Kidney (tissue), 14 donors: ENCODE data around the gene ADGRL3. TPM values are rescaled to one million over a fixed set of nuclear protein-coding genes. Genes with fewer than 3 reads are reported as not detected.
"Not testable (repeated sequence)": the region's sequence is repeated elsewhere in the genome, so short reads cannot be mapped to it uniquely, and the experiment has no call there.

ENCODE experiments used
- DNase-seq, 5 donors: peaks; one replicate each; pipeline ENCODE4 v3.0.0-alpha.2; 2013 to 2020
- FAIRE-seq: peaks from 2 replicates; lab custom pipeline; 2012; peaks lifted over from hg19 to GRCh38; lab: Jason Lieb, UNC
- H3K27ac ChIP-seq, 2 donors: one replicate each; pipeline ENCODE4 v1.7.0; 2013; ENCODE audit warnings: low read depth in 2 of 2, low read length in 2 of 2, inconsistent platforms in 1 of 2
- H3K27me3 ChIP-seq: one replicate; pipeline ENCODE4 v1.7.1; 2013; ENCODE audit warnings: low read length, inconsistent platforms; ENCODE audit not compliant: control insufficient read depth, insufficient read depth
- H3K36me3 ChIP-seq, 3 donors: one replicate each; pipeline versions ENCODE4 v1.7.0 to v1.7.1; 2013; ENCODE audit warnings: low read length in 3 of 3, control low read depth in 1 of 3, inconsistent platforms in 1 of 3; ENCODE audit not compliant: insufficient read depth in 3 of 3, control insufficient read depth in 2 of 3
- H3K4me1 ChIP-seq, 3 donors: one replicate each; pipeline versions ENCODE4 v1.7.0 to v1.7.1; 2013; ENCODE audit warnings: low read length in 3 of 3, inconsistent platforms in 1 of 3, low read depth in 1 of 3; ENCODE audit not compliant: control insufficient read depth in 2 of 3, insufficient read depth in 2 of 3
- H3K4me3 ChIP-seq, 3 donors: one replicate each; pipeline versions ENCODE4 v1.7.0 to v1.8.1; 2013; ENCODE audit warnings: low read length in 3 of 3, control low read depth in 1 of 3, inconsistent platforms in 1 of 3
- H3K9ac ChIP-seq, 3 donors: one replicate each; pipeline versions ENCODE4 v1.7.0 to v1.7.1; 2013; ENCODE audit warnings: low read length in 3 of 3, control low read depth in 1 of 3, inconsistent platforms in 1 of 3
- H3K9me3 ChIP-seq, 3 donors: one replicate each; pipeline versions ENCODE4 v1.7.0 to v1.7.1; 2013; ENCODE audit warnings: low read length in 3 of 3, control low read depth in 1 of 3, inconsistent platforms in 1 of 3; ENCODE audit not compliant: control insufficient read depth in 2 of 3, insufficient read depth in 1 of 3
- CTCF ChIP-seq: IDR thresholded peaks from 3 replicates; pipeline ENCODE4 v1.5.1; 2012; ENCODE audit warnings: mild to moderate bottlenecking, moderate library complexity, borderline replicate concordance; ENCODE audit not compliant: insufficient read depth; ENCODE audit errors: extremely low read depth
- intact Hi-C: fragments of 100-400 bp; cut with DNase I; formaldehyde crosslinking; loops from one replicate; pipeline ENCODE4 v1.11.1; 2022
- polyA plus RNA-seq: library from polyadenylated mRNA; stranded (reverse); fragments of 350-450 nt; fragmentation: Illumina TruSeq; extraction: RNeasy Lipid Tissue Mini Kit (QIAGEN cat#74804); gene quantifications from one replicate; pipeline ENCODE4 v1.2.3, GENCODE V29; 2014; ENCODE audit warnings: low read depth, low replicate concordance; ENCODE audit not compliant: insufficient read depth
- total RNA-seq: library from RNA; stranded (reverse); fragmentation: NEBNext Ultra II Directional; extraction: Animal tissue kit (Norgen Biotek cat#: 25700); gene quantifications from one replicate; pipeline ENCODE4 v1.2.1, GENCODE V29; 2021
- donor health status: control.
- donor health status: control.
- donor health status: control.
- donor health status: control.
- donor health status: control.
- donor health status: DM: yes; HTN: yes; CAD: no.
- donor health status: Normal renal cell carcinoma (clear cell type).

The ADGRL3 gene
- total and polyA plus RNA-seq, 2 donors from 2014 or later, result 1.3 to 8.9 TPM

- peak in 2 of 5 donors; percentile 32 to 54 for DNase-seq
- no peak for TF ChIP-seq CTCF
- Histone ChIP-seq H3K9ac (no peak overlapping the region), H3K36me3 (no peaks in the 10 kb centered on the region), H3K4me3 (no peak overlapping the region), H3K27me3 (no peaks in the 10 kb centered on the region), H3K27ac (no peak overlapping the region), H3K4me1 (peaks cover 0 to 7% (median 0%) of the 10 kb centered on the region in 3 donors), H3K9me3 (no peaks in the 10 kb centered on the region)
- intact Hi-C loops, result no loop called here
- FAIRE-seq, result no peak
Observed at GRCh38 chr4:61204353-61205060, 4.4 kb downstream of the ADGRL3 start.

GRCh38 chr4:61205066-61205465 is 4.9 kb downstream of the ADGRL3 start:
- TF ChIP-seq CTCF, result no peak
- FAIRE-seq (no peak), DNase-seq (no peak)
- H3K9ac ChIP-seq, result no peak overlapping the region
- no peak overlapping the region for H3K27ac ChIP-seq
- intact Hi-C loops, result no loop called here
- no peaks in the 10 kb centered on the region for H3K27me3 ChIP-seq
- no peaks in the 10 kb centered on the region for H3K36me3 ChIP-seq
- H3K4me3 ChIP-seq, result no peak overlapping the region
- no peaks in the 10 kb centered on the region for H3K9me3 ChIP-seq
- H3K4me1 ChIP-seq, result peaks cover 0 to 7% (median 0%) of the 10 kb centered on the region in 3 donors

GRCh38 chr4:61207156-61207555 is 7.0 kb downstream of the ADGRL3 start:
- H3K4me1 ChIP-seq, H3K4me3 ChIP-seq, H3K27me3 ChIP-seq, intact Hi-C loops, H3K9me3 ChIP-seq, DNase-seq, H3K36me3 ChIP-seq, FAIRE-seq, H3K27ac ChIP-seq, H3K9ac ChIP-seq: not testable (repeated sequence)

GRCh38 chr4:61210186-61210939 is 10.2 kb downstream of the ADGRL3 start:
- Histone ChIP-seq H3K36me3 (no peaks in the 10 kb centered on the region), H3K9ac (no peak overlapping the region), H3K27ac (no peak overlapping the region), H3K9me3 (no peaks in the 10 kb centered on the region), H3K27me3 (no peaks in the 10 kb centered on the region), H3K4me1 (no peaks in the 10 kb centered on the region), H3K4me3 (no peak overlapping the region)
- DNase-seq (peak in 2 of 5 donors; percentile 28 to 44), FAIRE-seq (no peak)
- intact Hi-C loops, result no loop called here
- no peak for TF ChIP-seq CTCF
